ENCODE results near the gene GNA14.

GRCh38 chr9:77421506-77422265 lies 226.4 kb downstream of the GNA14 start:
- TF ChIP-seq CHD1 (IDR thresholded peaks at IDR 0.05; ENCODE audit: low read depth, low read length), result no peak
- no peak for TF ChIP-seq RFX5 (IDR thresholded peaks at IDR 0.05; ENCODE audit: borderline replicate concordance, low read depth, low read length)
- TF ChIP-seq ASH2L (IDR thresholded peaks at IDR 0.05; ENCODE audit: low read length), result no peak
- no peak for TF ChIP-seq CTCF (IDR thresholded peaks at IDR 0.05; ENCODE audit: control extremely low read depth in 1 of 3, insufficient read depth in 1 of 3, low read depth in 1 of 3, low read length in 3 of 3)
- no peak for TF ChIP-seq POLR2A (IDR thresholded peaks at IDR 0.05; ENCODE audit: control extremely low read depth in 1 of 2, low read depth in 2 of 2, low read length in 2 of 2)
- TF ChIP-seq GABPA (IDR thresholded peaks at IDR 0.05; ENCODE audit: borderline replicate concordance, insufficient read depth, low read length), result no peak
- no peak for TF ChIP-seq SP4 (IDR thresholded peaks at IDR 0.05; ENCODE audit: low read length)
- TF ChIP-seq POLR2AphosphoS5 (IDR thresholded peaks at IDR 0.05; ENCODE audit: low read depth, low read length), result no peak
- TF ChIP-seq HDAC2 (IDR thresholded peaks at IDR 0.05; ENCODE audit: borderline replicate concordance in 1 of 2, low read depth in 2 of 2, low read length in 2 of 2), result no peak
- TF ChIP-seq KDM1A (IDR thresholded peaks at IDR 0.05; ENCODE audit: borderline replicate concordance, low read length), result no peak
- no peak for TF ChIP-seq EZH2 (IDR thresholded peaks at IDR 0.05; ENCODE audit: low read depth, low read length, severe bottlenecking)
- TF ChIP-seq SIN3A (conservative IDR thresholded peaks at IDR 0.05 in 1 of 2, IDR thresholded peaks at IDR 0.05 in 1 of 2; ENCODE audit: low read depth in 1 of 2, low read length in 2 of 2), result no peak
- no peak for TF ChIP-seq HDAC6 (IDR thresholded peaks at IDR 0.05; ENCODE audit: low read depth, low read length)
- no peak for TF ChIP-seq EP300 (IDR thresholded peaks at IDR 0.05; ENCODE audit: borderline replicate concordance in 1 of 2, low read depth in 2 of 2, low read length in 2 of 2)

Measured in H1 (cell line).